Activated CD4-positive, alpha-beta T cell treated with anti-CD3 and anti-CD28 coated beads, Interleukin-2, amount 50 U/mL, for 24 hours (primary cell): ENCODE measurements around the gene ABCE1.

Experiments
- DNase-seq, 2 donors: peaks; one replicate each; pipeline ENCODE4 v3.0.0-alpha.2; 2020; ENCODE audit warnings: low read depth in 1 of 2, low spot score in 1 of 2

ABCE1 gene

GRCh38 chr4:145176641-145177432, 78.7 kb downstream of the ABCE1 start:
- no peak for DNase-seq

GRCh38 chr4:145177511-145177905, 79.4 kb downstream of the ABCE1 start:
- no peak for DNase-seq

- DNase-seq, result no peak
These were observed 79.9 kb downstream of the ABCE1 start for GRCh38 chr4:145177906-145178538.

GRCh38 chr4:145178740-145179280, 80.7 kb downstream of the ABCE1 start:
- DNase-seq, result no peak
